Muscle of back (tissue), 11 donors: Measurements from ENCODE around the gene RTN1. TPM values are rescaled to one million over a fixed set of nuclear protein-coding genes. Genes with fewer than 3 reads are reported as not detected.

ENCODE experiments used
- DNase-seq, 3 donors: peaks; one replicate each; pipeline versions ENCODE4 v3.0.0 to v3.0.0-alpha.2; 2013
- polyA plus RNA-seq, 10 donors: library from polyadenylated mRNA; unstranded; fragments of 120-200 nt; gene quantifications; one replicate each; pipeline ENCODE4 v1.2.1, GENCODE V29; 2013; ENCODE audit not compliant: insufficient read length in 10 of 10

The RTN1 gene
- polyA plus RNA-seq, 10 donors = 1.4 to 4.9 (median 2.5) TPM

- DNase-seq = no peak
Measured at GRCh38 chr14:59633486-59633885, 237.1 kb downstream of the RTN1 start.

- peak in 1 of 3 donors; percentile 7 for DNase-seq
Measured at GRCh38 chr14:59632381-59632780, 238.2 kb downstream of the RTN1 start.

GRCh38 chr14:59631237-59631636 lies 239.3 kb downstream of the RTN1 start:
- no peak for DNase-seq

GRCh38 chr14:59630288-59630963 lies 240.2 kb downstream of the RTN1 start:
- peak in 2 of 3 donors; percentile 10 to 40 for DNase-seq

- no peak for DNase-seq
Measured at GRCh38 chr14:59629444-59630287, 240.9 kb downstream of the RTN1 start.

- no peak for DNase-seq
Measured at GRCh38 chr14:59627011-59627520, 243.5 kb downstream of the RTN1 start.

GRCh38 chr14:59622631-59623030 lies 247.9 kb downstream of the RTN1 start:
- DNase-seq = no peak

GRCh38 chr14:59619061-59619460 lies 251.5 kb downstream of the RTN1 start:
- DNase-seq = no peak

- no peak for DNase-seq
Measured at GRCh38 chr14:59601056-59601455, 269.5 kb downstream of the RTN1 start.

GRCh38 chr14:59600211-59600945 lies 270.2 kb downstream of the RTN1 start:
- DNase-seq = no peak

- no peak for DNase-seq
Measured at GRCh38 chr14:59595071-59595470, 275.5 kb downstream of the RTN1 start.

- DNase-seq = no peak
Measured at GRCh38 chr14:59591641-59592370, 278.8 kb downstream of the RTN1 start.

- no peak for DNase-seq
Measured at GRCh38 chr14:59588101-59588500, 282.5 kb downstream of the RTN1 start.

- no peak for DNase-seq
Measured at GRCh38 chr14:59585891-59586554, 284.6 kb downstream of the RTN1 start.

GRCh38 chr14:59583755-59584154 lies 286.8 kb downstream of the RTN1 start:
- peak in 1 of 3 donors; percentile 30 for DNase-seq

GRCh38 chr14:59582845-59583509 lies 287.6 kb downstream of the RTN1 start:
- peak in 1 of 3 donors; percentile 23 for DNase-seq

- no peak for DNase-seq
Measured at GRCh38 chr14:59582161-59582560, 288.4 kb downstream of the RTN1 start.

- no peak for DNase-seq
Measured at GRCh38 chr14:59580911-59581310, 289.7 kb downstream of the RTN1 start.

- peak; percentile 51 to 80 (median 72) for DNase-seq
Measured at GRCh38 chr14:59576332-59577294, 294.0 kb downstream of the RTN1 start, which contains the start of gene CCDC175. TSS of gene CCDC175 (minus strand) at chr14:59576812. CDS start at chr14:59576775, 37 bp downstream.
